Measurements from ENCODE around the gene SLC22A17. TPM values are rescaled to one million over a fixed set of nuclear protein-coding genes. Genes with fewer than 3 reads are reported as not detected.

Gene SLC22A17
- total RNA-seq, 1 experiment from 2014 or later = 5.9 TPM

- Histone ChIP-seq H2AFZ (ENCODE audit: low read depth, low read length, poor library complexity, severe bottlenecking) (no peak overlapping the region), H4K20me1 (ENCODE audit: insufficient read depth) (no peaks in the 10 kb centered on the region), H3K9me2 (ENCODE audit: insufficient read depth) (no peaks in the 10 kb centered on the region), H3K27ac (ENCODE audit: low read depth, low read length) (no peak overlapping the region), H3K9ac (ENCODE audit: low read length) (no peak overlapping the region), H3K36me3 (ENCODE audit: control insufficient read depth in 1 of 2, insufficient read depth in 2 of 2, low read length in 2 of 2) (no peaks in the 10 kb centered on the region), H3K4me3 (replicated peaks in 1 of 2; ENCODE audit: low read depth in 1 of 2, low read length in 2 of 2) (no peak overlapping the region), H3K4me2 (ENCODE audit: low read length) (no peak overlapping the region), H3K27me3 (ENCODE audit: insufficient read depth, low read length) (no peaks in the 10 kb centered on the region), H3K9me3 (ENCODE audit: control insufficient read depth in 1 of 2, insufficient read depth in 1 of 2, low read depth in 1 of 2, low read length in 2 of 2) (no peaks in the 10 kb centered on the region), H3K4me1 (ENCODE audit: control insufficient read depth in 1 of 2, insufficient read depth in 2 of 2, low read length in 2 of 2) (0 out of 4 replicates have a peak, but pooled peaks cover 0 to 2% of the 10 kb centered on the region in 2 experiments), H3K79me2 (ENCODE audit: insufficient read depth, low read length) (no peaks in the 10 kb centered on the region)
- no peak for ATAC-seq
- CTCF ChIA-PET = interaction anchor here (0.6 kb wide), 1 partner anchor 205 kb away, joined by 4 read pairs; no protein-coding TSS in a partner anchor
- DNase-seq (ENCODE audit: low read depth, low spot score) = no peak
- intact Hi-C loops (cut with micrococcal nuclease) = no loop called here
- TF ChIP-seq CTCF (IDR thresholded peaks at IDR 0.05 in 2 of 3, conservative IDR thresholded peaks at IDR 0.05 in 1 of 3; ENCODE audit: borderline replicate concordance in 1 of 3, insufficient read depth in 1 of 3, low read depth in 2 of 3, low read length in 2 of 3) (no peak), YY1 (IDR thresholded peaks at IDR 0.05; ENCODE audit: extremely low read depth, insufficient replicate concordance, low read depth, low read length) (no peak), TCF7L2 (IDR thresholded peaks at IDR 0.05; ENCODE audit: borderline replicate concordance, extremely low read depth, insufficient read depth, insufficient read length) (no peak), CBX3 (IDR thresholded peaks at IDR 0.05; ENCODE audit: low read depth) (no peak), ELF1 (IDR thresholded peaks at IDR 0.05; ENCODE audit: borderline replicate concordance, low read depth) (no peak), ZNF274 (IDR thresholded peaks at IDR 0.05; ENCODE audit: low read depth, low read length) (no peak), REST (IDR thresholded peaks at IDR 0.05; ENCODE audit: low read depth) (no peak), SP1 (IDR thresholded peaks at IDR 0.05; ENCODE audit: low read depth) (no peak), POLR2A (IDR thresholded peaks at IDR 0.05; ENCODE audit: borderline replicate concordance, extremely low read depth, insufficient read depth, insufficient read length) (no peak), SRF (IDR thresholded peaks at IDR 0.05; ENCODE audit: low read depth) (no peak), CEBPB (IDR thresholded peaks at IDR 0.05; ENCODE audit: low read depth) (no peak), EZH2phosphoT487 (IDR thresholded peaks at IDR 0.05; ENCODE audit: borderline replicate concordance) (no peak), SIN3A (IDR thresholded peaks at IDR 0.05; ENCODE audit: low read depth) (no peak)
- TF ChIP-seq, protein P1, sequence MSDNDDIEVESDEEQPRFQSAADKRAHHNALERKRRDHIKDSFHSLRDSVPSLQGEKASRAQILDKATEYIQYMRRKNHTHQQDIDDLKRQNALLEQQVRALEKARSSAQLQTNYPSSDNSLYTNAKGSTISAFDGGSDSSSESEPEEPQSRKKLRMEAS (IDR thresholded peaks at IDR 0.05) = no peak
- BruUV-seq (replicated peaks) = no TSS peak
- POLR2A ChIA-PET = no interaction called here
- RAD21 ChIA-PET (ENCODE audit: low non-redundant PET in 1 of 2, low total read pairs in 2 of 2, uncharacterized antibody in 2 of 2, unreplicated experiment in 2 of 2) = no interaction called here
Observed at GRCh38 chr14:23356662-23357061, 4.0 kb upstream of the SLC22A17 start.
